GM12874 (cell line): ENCODE measurements around the gene HSD17B2.

Experiments
- TF ChIP-seq, protein P1 (sequence below): IDR thresholded peaks from 2 replicates; pipeline ENCODE4 v1.5.1; 2011; ENCODE audit warnings: low read depth, mild to moderate bottlenecking, control low read depth, low read length, moderate library complexity; ENCODE audit not compliant: insufficient read depth

The HSD17B2 gene

DNA sequence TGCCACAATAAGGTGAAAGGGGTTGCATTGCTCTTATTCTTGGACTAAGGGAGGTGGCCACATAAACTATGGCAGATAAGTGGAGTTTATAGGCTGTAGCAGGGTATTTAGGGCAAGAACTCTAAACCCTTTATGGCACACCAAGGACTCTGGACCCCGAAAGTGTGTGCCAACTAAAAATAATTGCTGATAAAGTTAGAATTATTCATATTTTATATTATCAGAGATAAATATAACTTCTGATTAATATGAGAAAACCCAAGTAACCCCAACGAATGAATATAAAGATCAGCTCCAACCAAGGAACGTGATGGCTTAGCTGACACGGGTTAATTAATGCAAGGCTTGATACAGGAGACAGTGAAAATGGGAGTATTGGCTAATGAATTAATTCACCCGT, 15.0 kb upstream of the HSD17B2 start:
- TF ChIP-seq, protein P1, sequence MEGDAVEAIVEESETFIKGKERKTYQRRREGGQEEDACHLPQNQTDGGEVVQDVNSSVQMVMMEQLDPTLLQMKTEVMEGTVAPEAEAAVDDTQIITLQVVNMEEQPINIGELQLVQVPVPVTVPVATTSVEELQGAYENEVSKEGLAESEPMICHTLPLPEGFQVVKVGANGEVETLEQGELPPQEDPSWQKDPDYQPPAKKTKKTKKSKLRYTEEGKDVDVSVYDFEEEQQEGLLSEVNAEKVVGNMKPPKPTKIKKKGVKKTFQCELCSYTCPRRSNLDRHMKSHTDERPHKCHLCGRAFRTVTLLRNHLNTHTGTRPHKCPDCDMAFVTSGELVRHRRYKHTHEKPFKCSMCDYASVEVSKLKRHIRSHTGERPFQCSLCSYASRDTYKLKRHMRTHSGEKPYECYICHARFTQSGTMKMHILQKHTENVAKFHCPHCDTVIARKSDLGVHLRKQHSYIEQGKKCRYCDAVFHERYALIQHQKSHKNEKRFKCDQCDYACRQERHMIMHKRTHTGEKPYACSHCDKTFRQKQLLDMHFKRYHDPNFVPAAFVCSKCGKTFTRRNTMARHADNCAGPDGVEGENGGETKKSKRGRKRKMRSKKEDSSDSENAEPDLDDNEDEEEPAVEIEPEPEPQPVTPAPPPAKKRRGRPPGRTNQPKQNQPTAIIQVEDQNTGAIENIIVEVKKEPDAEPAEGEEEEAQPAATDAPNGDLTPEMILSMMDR: no peak

GRCh38 chr16:82023206-82023605, 11.8 kb upstream of the HSD17B2 start:
- TF ChIP-seq, protein P1: no peak

- TF ChIP-seq, protein P1: no peak
These were observed 10.7 kb upstream of the HSD17B2 start for GRCh38 chr16:82024316-82024715.

GRCh38 chr16:82024883-82025282, 10.2 kb upstream of the HSD17B2 start:
- TF ChIP-seq, protein P1: no peak

- TF ChIP-seq, protein P1: no peak
These were observed 7.4 kb upstream of the HSD17B2 start for GRCh38 chr16:82027629-82028064.

- TF ChIP-seq, protein P1: peak; percentile 28; the same call in 1 of the 2 replicates
These were observed 3.7 kb upstream of the HSD17B2 start for GRCh38 chr16:82031116-82032084.

DNA sequence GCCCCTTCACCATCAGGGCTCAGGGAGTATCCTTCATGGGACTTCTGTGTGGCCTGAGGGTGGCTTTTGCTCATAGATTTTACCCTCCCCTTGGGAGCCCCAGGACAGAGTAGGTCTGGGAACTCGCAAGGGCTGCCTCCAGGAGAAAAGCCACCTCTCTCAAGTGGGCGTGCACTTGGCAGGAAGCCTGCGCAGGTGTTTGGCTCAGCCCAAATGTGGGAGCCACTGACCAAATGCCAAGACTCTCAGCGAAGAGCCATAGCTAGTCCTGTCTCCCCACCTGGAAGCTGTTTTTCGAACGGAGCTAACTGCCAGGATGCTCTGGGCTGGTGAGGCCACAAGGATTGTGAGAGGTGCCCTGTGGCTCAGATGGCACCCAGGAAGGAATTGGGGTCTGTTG, 2.0 kb upstream of the HSD17B2 start:
- TF ChIP-seq, protein P1: no peak
